Islet of Langerhans (tissue), 1 donor: ENCODE measurements around the gene KDM6A.
"Not testable (repeated sequence)": the region's sequence is repeated elsewhere in the genome, so short reads cannot be mapped to it uniquely, and the experiment has no call there.

Experiments used
- FAIRE-seq: peaks from one replicate; lab custom pipeline; 2011; peaks lifted over from hg19 to GRCh38; lab: Jason Lieb, UNC

KDM6A gene

DNA sequence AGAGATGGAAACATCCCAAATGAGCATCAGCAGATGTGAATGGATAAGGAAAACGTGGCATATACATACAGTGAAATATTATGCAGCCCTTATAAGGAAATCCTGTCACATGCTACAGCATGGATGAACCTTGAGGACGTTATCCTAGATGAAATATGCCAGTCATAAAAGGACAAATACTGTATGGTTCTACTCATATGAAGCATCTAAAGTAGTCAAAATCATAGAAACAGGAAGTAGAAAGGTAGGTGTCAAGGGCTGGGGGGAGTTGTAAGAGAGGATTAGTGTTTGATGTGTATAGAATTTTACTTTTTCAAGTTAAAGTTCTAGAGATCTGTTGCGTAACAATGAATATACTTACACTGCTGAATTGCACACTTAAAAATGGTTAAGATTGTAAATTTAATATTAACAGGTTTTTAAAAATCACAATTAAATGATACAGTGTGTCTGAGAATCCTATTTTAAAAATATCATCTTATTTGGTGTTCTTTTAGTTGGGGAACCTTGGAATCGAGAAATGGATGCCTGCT lies 58.5 kb downstream of the KDM6A start:
- FAIRE-seq = no peak

DNA sequence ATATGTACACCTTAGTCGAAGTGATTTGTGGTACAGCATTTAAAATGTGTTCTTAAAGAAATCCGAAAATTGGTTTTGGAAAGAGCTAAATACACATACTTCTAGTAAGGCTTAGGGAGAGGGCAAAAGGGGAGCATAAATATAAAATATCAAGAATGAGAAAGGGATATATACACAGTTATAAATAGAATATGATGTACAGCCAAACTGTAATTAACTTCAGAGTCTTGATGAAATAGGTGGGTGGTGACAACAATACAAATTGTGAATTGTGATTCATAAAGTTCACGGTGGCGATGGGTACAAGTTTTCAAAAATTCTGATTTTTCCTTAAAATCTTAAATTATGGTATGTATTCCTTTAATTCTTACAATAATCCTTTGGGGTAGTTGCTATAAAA lies 62.2 kb downstream of the KDM6A start:
- no peak for FAIRE-seq

DNA sequence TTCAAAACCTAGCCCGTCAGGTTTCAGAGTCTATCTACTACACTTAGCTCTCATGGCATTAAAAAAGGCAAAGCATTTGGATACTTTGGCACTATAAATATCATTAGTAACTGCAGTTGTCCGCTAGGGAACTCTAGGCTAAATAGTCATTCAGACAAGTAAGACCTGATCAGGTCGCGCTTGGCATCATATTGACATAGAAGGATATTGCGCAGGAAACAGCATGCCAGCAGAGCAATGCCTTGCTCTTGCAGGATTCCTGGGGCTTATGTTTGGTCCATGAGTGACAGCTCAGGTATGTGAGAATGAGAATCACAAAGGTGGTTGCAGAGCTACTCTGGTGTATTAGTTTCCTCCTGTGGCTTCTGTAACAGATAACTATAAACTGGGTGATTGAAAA lies 62.7 kb downstream of the KDM6A start:
- FAIRE-seq = no peak

DNA sequence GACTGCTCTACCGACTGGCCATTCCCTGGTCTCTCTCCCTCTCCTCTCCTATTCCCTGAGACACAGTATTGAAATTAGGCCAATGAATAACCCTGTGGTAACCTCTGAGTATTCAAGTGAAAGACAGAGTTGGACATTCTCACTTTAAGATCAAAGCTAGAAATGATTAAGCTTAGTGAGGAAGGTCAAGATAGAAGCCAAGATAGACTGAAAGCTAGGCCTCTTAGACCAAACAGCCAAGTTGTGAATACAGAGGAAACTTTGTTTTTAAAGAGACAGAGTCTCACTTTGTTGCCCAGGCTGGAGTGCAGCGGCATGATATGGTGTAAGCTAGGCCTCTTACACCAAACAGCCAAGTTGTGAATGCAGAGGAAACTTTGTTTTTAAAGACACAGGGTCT lies 64.6 kb downstream of the KDM6A start:
- no peak for FAIRE-seq

DNA sequence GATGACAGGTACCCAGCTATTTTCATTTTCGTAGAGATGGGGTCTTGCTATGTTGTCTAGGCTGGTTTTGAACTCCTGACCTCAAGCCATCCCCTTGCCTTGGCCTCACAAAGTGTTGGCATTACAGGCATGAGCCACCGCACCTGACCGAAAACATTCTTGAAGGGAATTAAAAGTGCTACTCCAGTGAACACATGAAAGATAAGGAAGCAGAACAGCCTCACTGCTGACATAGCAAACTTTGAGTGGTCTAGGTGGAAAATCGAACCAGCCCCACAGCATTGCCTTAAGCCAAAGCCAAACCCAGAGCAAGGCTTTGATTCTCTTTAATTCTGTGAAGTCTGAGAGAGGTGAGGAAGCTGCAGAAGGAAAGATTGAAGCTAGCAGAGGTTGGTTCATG lies 65.1 kb downstream of the KDM6A start:
- FAIRE-seq = no peak

DNA sequence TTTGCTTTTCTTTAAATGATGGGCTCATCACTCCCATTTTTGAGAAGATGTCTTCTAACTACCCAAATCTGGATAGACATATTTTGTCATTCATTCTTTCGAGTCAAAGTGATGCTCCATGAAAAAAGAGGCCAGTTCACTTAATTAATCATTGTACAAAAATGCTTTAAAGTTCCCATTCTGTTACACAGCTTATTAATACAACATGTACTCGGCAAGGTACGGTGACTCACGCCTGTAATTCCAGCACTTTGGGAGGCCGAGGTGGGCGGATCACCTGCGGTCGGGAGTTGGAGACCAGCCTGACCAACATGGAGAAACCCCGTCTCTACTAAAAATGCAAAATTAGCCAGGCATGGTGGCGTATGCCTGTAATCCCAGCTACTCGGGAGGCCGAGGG lies 67.6 kb downstream of the KDM6A start:
- not testable (repeated sequence) for FAIRE-seq

DNA sequence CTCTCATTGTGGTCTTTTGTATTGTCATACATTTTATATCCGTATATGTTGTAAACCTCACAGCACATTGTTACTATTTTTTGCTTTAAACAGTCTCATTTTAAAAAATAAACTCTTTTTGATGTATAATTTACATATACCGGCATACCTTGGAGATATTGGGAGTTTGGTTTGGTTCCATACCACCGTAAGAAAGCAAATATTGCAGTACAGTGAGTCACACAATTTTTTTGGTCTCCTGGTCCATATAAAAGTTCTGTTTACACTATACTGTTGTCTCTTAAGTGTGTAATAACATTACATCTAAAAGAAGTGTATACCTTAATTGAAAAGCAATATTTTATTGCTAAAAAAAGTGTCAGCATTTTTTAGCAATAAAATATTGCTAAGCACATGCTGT lies 70.0 kb downstream of the KDM6A start:
- FAIRE-seq = no peak

DNA sequence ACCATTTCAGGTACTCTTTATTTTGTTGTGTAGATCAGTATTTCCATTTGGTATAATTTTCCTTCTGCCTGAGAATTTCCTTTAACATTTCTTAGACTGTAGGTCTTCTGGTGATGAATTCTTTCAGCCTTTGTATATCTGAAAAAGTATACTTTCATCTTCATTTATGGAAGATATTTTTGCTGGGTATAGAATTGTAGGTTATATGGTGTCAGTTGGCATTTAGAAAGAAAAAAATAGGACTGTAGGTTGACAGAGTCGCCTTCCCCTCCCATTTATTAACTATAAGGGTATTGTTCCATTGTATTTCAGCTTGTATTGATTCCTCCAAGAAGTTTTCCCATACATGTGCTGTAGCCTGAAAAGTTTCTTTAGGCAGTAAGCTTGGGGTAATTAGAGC lies 71.9 kb downstream of the KDM6A start:
- FAIRE-seq = no peak

DNA sequence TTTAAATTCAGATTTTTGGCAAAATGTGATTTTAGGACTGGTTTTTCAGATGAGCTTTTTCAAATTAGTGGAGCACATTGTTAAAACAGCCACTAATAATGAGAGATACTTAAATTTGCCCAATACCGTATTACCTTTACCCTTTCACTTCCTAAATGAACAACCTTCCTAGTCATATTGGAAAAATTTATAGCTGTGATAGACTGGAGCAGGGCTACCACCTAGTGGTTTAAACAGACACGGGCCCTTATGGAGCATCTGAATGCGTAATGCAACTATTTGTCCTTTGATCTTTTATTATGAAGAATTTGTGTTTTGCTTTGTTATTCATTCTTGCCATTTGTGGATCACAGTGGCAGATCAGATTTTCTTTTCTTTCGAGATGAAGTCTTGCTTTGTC lies 72.7 kb downstream of the KDM6A start:
- no peak for FAIRE-seq

DNA sequence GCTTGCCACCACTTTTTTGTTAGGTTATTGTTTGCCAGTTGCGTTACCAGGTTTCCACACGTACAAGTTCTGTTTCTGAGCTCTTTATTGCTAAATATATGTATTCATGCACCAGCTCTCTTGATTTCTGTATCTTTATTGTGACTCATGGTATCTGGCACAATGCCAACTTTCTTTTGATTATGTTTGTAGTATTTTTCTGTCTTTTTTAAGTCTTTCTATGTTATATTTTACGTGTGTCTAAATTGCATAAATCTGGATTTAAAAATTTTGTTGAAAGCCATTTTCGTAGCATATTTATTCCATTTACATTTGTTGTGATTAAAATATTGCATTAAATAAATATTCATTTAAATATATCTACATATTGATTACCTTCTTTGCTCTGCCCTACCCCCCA lies 73.8 kb downstream of the KDM6A start:
- no peak for FAIRE-seq

DNA sequence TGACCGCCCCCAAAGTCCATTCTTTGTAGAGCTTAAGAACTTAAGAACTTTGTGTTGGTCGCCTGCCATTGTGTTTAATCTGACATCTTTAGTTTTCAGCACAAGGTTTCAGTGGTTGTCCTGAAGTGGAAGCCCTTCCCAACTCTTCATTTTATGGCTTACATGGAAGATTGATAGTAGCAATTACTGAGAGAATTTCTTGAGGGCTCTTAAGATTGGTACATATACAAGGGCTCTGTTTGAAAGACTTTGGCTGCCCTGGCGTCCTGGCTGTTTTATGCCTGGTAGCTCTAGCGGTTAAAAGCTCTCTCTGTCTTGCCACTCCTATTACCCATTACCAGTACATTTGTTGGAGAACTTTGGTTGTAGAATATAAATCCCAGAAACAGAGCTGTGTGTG lies 75.0 kb downstream of the KDM6A start:
- FAIRE-seq = no peak

DNA sequence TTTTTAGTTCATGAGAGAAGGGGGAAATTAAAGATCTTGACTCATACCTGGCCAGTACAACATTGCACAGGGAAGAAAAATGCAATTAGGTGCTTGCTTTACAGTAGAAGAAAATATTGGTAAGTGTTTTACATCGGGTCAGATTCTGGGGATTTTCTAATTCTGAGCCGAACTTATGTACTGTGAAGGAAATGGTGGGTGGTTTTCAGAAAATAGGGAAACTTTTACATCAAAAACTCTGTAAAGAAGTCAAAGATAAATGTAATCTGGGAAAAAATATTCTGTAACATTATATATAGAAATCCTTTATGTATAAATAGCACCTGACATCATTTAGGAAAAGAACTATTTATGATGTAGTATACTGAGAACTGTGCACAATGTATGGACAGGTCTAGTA lies 75.4 kb downstream of the KDM6A start:
- no peak for FAIRE-seq

DNA sequence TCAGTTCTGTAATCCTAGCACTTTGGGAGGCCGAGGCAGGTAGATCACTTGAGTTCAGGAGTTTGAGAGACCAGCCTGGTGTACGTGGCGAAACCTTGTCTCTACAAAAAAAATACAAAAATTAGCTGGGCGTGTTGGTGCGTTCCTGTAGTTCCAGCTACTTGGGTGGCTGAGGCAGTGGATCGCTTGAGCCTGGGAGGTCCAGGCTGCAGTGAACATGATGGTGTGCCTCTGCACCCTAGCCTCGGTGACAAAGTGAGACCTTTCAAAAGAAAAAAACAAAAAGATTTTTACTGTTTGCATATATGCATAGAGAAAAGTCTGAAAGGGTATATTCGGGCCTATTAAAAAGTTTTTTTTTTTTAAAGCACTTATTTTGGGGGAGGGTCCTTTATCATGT lies 76.1 kb downstream of the KDM6A start:
- FAIRE-seq = no peak

DNA sequence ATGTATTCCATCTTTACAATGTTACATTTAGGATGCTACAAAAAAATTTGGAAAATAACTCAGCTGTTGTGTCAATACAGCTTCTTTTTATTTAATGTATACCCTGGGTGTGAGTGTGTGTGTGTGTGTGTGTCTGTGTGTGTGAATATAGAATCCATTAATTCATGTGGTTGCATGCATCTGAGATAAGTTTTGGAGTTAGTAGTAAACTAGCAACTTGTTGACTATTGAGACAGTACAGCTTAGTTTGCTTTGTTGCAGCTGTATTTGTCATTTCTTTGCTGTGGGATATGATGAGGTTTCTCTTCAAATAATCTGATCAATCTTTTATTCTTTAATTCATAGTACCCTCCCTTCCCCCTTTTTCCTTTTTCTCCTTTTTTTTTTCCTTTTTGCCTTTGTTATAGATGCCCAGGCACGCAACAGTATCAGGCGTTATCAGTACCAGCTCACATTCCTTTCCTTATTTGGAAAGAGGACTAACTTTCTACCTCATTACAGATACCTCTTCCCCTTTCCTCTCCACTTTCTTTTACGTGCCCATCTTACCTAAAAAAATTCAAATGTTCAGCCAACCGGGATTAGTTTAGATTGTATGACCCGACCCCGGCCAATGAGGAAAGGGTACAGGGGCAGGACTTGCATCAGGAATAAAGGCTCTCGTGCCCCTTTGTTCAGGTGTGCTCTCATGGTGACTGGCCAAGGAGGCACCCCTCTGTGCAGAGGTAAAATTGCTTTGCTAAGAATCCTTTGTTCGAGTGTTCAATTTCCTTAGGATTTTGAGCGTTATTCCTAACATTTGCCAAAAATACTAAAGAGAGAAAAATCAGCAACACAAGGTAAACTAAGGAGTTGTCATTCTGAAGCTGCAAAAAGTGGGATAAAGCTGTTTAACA lies 77.7 kb downstream of the KDM6A start:
- not testable (repeated sequence) for FAIRE-seq

DNA sequence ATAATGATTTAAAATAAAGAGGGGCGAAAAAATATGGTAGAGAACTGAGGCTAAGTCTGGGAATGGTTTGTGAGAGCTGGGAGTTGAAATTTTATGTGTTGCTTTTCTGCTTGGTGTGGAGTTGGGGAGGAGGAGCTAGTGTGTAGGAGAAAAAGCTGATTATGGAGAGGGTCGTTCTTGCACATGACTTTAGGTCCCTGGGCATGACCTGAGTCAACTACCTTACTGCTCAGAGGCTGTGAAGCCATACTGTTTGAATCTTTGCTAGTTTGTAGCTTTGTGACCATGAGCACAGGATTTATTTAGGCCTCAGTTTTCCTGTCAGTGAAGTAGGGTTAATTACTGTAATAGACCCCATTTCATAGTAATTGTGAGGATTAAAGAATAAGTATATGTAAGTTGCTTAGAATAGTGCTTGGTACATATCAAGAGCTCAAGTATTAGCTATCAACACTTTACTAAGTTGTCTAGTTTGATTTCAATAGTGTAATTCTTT lies 78.6 kb downstream of the KDM6A start:
- no peak for FAIRE-seq

DNA sequence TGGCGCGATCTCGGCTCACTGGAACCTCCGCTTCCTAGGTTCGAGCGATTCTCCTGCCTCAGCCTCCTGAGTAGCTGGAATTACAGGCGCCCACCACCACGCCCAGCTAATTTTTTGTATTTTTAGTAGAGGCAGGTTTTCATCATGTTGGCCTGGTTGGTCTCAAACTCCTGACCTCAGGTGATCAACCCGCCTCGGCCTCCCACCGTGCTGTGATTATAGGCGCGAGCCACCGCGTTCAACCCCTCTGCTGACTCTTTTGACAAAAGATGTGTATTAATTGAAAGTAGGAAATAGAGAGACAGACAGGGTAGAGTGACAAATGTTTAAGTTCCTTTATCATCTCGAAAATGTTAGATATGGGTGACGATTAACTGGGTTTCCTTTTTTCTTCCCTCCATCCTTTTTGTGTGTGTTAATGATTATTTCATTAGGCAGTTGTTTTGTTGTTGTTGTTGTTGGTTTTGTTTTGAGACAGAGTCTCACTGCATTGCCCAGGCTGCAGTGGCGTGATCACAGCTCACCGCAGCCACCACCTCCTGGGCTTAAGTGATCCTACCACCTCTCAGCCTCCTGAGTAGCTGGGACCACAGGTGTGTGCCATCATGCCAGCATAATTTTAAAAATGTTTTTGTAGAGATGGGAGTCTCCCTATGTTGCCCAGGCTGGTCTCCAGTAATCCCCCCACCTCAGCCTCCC lies 79.5 kb downstream of the KDM6A start:
- no peak for FAIRE-seq

DNA sequence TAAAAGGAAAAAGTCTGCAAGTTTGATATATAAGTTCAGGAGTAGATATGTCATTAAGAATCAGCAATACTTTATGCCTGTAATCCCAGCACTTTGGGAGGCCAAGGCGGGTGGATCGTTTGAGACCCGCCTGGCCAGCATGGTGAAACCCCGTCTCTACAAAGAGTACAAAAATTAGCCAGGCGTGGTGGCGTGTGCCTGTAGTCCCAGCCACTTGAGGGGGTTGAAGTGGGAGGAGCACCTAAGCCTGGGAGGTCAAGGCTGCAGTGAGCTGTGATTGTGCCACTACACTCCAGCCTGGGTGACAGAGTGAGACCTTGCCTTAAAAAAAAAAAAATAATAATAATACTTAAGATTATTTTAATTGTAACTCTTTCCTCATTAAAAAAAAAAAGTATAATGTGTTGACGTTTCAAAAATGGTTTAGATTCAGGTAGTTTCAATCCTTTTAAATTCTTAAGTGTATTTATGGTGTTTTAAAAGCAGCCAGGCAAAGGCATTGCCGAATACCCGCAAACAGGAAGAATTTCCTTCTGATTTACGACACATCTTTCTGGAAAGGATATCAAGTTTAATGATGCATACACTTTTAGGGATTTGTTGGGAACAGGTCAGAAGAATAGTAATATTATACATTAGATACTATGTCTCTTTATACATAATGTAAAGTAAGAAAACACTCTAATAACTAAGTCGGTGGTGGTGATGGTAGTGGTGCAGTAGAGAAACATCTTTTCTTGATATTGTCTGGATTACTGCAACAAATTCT lies 80.9 kb downstream of the KDM6A start:
- FAIRE-seq = no peak

DNA sequence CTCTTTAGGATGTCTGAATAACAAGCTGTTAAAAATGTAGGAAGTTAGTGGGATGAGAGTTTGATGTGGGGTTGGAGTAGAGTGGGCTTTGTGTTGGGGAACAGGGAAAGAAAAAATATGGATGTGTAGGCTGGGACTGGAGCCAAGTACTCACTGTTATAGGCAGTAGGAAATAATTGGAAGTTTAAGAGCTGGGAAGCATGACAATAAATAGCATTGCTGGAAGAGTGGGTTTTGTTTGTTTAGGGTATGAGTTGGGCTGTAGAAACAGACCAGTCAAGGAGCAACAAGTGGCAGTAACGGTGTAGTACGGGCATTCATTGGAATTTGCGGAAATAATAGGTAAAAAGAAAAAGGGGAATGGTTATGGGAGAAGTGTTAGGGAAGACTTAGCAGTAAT lies 81.6 kb downstream of the KDM6A start:
- FAIRE-seq = no peak

DNA sequence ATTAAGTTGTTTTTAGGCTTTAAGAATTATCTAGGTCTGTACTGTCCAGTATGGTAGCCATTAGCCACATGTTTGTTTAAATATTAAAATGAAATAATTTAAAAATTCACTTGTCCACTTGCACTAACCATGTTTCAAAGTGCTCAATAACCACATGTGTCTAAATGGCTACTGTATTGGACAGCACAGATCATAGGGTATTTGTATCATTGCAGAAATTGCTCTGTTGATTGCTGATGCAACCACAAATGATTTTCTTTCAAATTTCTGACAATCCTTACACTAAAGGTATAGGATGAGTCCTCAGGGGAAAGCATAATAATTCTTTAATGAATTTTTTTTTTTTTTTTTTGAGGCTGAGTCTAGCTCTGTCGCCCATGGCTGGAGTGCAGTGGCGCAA lies 84.9 kb downstream of the KDM6A start:
- FAIRE-seq = no peak

DNA sequence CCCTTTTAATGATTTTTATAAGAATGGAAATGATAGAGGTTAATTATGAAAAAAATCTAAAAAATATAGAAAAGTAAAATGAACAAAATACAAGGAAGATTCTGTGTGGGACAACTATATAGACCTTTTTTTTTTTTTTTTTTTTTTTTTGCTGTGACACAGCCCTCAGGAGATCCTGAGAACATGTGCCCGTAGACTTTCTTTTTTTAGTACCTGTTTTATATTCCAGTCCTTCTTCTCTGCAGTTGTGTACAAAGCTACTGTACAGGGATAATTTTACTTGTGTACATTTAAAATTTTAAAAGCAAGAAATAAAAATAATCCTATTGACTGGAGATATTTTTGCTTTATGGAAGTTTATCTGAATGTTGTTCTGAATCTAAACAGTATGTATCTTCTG lies 85.5 kb downstream of the KDM6A start:
- no peak for FAIRE-seq

DNA sequence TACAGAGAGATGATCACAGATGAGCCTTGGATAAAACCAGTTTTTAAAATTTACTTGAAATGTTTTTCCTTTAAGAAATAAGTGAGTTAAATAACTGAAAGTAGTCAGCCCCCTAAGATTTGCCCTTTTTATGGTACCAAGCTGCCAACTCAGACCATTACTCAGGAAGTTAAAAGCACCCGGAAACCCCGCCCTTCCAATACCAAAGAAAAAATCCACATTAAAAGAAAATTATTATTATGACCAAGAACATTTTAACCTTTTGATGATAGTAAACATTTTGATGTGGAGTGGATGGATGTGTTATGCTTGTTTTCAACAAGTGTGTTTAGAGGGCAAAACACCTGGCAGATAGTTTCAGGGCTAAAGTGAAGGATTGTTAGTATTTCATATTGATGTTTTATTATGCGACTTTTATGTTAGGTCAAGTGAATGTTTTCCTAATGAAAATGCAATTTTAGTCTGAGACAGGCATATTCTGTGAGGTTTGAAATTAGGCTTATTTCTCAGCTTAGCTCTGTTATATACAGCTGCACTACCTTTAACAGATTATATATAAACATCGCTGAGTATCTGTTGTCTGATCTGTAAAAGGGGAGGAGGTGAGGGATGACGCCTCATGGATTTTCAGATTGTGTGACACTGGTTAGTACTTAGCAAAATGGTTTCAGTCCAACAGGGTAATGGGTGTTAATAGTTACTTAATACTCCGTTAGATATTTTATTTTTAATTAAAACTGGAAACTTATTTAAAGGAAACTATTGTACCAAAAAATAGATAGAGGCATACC lies 89.0 kb downstream of the KDM6A start:
- no peak for FAIRE-seq

DNA sequence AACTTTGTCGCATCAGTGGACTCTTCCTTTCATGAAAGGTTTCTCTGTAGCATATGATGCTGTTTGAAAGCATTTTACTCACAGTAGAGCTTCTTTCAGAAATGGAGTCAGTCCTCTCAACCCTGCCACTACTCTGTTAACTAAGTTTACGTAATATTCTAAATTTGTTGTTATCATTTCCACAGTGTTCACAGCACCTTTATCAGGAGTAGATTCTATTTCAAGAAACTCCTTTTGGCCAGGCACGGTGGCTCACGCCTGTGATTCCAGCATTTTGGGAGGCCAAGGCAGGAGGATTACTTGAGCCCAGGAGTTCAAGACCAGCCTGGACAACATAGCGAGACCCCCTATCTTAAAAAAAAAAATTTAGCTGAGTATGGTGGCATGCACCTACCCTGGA lies 90.0 kb downstream of the KDM6A start:
- no peak for FAIRE-seq
